ENCODE data around the gene TIMP2. TPM values are rescaled to one million over a fixed set of nuclear protein-coding genes. Genes with fewer than 3 reads are reported as not detected.

TIMP2 gene
- total and polyA plus RNA-seq, 2 of the 13 experiments (the other 11 are each of a cell fraction or from before 2014, with no cell fraction given), result 3.8 to 8.5 TPM

GRCh38 chr17:78970834-78971755 is 45.9 kb upstream of the TIMP2 start (continued):
- TF ChIP-seq HNRNPLL (IDR thresholded peaks at IDR 0.05; ENCODE audit: low read depth, low read length, poor library complexity, severe bottlenecking) (peak; percentile 8), ZNF331 (CRISPR knock-in tag; IDR thresholded peaks at IDR 0.05) (peak; percentile 63; the same call in 1 of the 2 replicates), DNMT1 (CRISPR knock-in tag; IDR thresholded peaks at IDR 0.05) (no peak; the same call in 1 of the 2 replicates), SIN3A (IDR thresholded peaks at IDR 0.05; ENCODE audit: borderline replicate concordance, low read depth, low read length) (no peak), GLI4 (CRISPR knock-in tag; IDR thresholded peaks at IDR 0.05; ENCODE audit: borderline replicate concordance) (no peak), ZNF619 (CRISPR knock-in tag; IDR thresholded peaks at IDR 0.05) (0 out of 2 replicates have a peak, but pooled peaks have one; percentile 76), SMARCC2 (IDR thresholded peaks at IDR 0.05) (no peak), ASH2L (IDR thresholded peaks at IDR 0.05; ENCODE audit: insufficient read length, low read depth, low read length) (no peak), ZNF124 (CRISPR knock-in tag; IDR thresholded peaks at IDR 0.05) (peak; percentile 52; the same call in 1 of the 2 replicates), ZNF709 (CRISPR knock-in tag; IDR thresholded peaks at IDR 0.05) (no peak), ZBTB25 (CRISPR knock-in tag; IDR thresholded peaks at IDR 0.05) (no peak), RFX1 (IDR thresholded peaks at IDR 0.05) (no peak), MED13 (CRISPR knock-in tag; IDR thresholded peaks at IDR 0.05) (no peak), NR3C1 (CRISPR knock-in tag; IDR thresholded peaks at IDR 0.05) (no peak), ZNF549 (CRISPR knock-in tag; IDR thresholded peaks at IDR 0.05) (no peak), MIER3 (CRISPR knock-in tag; IDR thresholded peaks at IDR 0.05; ENCODE audit: borderline replicate concordance) (peak; percentile 30; the same call in 1 of the 2 replicates), SRSF1 (optimal IDR thresholded peaks at IDR 0.05; ENCODE audit: low read depth, low read length) (peak; percentile 41), ZNF644 (CRISPR knock-in tag; IDR thresholded peaks at IDR 0.05; ENCODE audit: low read depth) (no peak), MTF1 (CRISPR knock-in tag; IDR thresholded peaks at IDR 0.05) (no peak), SALL2 (CRISPR knock-in tag; IDR thresholded peaks at IDR 0.05) (no peak), RFXANK (CRISPR knock-in tag; IDR thresholded peaks at IDR 0.05) (no peak), XRCC5 (optimal IDR thresholded peaks at IDR 0.05; ENCODE audit: low read length) (peak; percentile 86), TGIF2 (CRISPR knock-in tag; IDR thresholded peaks at IDR 0.05) (no peak), ZBTB38 (CRISPR knock-in tag; IDR thresholded peaks at IDR 0.05) (peak; percentile 26; the same call in 1 of the 2 replicates), ATF7 (IDR thresholded peaks at IDR 0.05) (no peak), ATF7 (CRISPR knock-in tag; IDR thresholded peaks at IDR 0.05) (no peak)
- TF ChIP-seq, protein P1, sequence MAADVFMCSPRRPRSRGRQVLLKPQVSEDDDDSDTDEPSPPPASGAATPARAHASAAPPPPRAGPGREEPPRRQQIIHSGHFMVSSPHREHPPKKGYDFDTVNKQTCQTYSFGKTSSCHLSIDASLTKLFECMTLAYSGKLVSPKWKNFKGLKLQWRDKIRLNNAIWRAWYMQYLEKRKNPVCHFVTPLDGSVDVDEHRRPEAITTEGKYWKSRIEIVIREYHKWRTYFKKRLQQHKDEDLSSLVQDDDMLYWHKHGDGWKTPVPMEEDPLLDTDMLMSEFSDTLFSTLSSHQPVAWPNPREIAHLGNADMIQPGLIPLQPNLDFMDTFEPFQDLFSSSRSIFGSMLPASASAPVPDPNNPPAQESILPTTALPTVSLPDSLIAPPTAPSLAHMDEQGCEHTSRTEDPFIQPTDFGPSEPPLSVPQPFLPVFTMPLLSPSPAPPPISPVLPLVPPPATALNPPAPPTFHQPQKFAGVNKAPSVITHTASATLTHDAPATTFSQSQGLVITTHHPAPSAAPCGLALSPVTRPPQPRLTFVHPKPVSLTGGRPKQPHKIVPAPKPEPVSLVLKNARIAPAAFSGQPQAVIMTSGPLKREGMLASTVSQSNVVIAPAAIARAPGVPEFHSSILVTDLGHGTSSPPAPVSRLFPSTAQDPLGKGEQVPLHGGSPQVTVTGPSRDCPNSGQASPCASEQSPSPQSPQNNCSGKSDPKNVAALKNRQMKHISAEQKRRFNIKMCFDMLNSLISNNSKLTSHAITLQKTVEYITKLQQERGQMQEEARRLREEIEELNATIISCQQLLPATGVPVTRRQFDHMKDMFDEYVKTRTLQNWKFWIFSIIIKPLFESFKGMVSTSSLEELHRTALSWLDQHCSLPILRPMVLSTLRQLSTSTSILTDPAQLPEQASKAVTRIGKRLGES (CRISPR knock-in tag; IDR thresholded peaks at IDR 0.05; ENCODE audit: borderline replicate concordance), result no peak
- TF ChIP-seq, protein P2, sequence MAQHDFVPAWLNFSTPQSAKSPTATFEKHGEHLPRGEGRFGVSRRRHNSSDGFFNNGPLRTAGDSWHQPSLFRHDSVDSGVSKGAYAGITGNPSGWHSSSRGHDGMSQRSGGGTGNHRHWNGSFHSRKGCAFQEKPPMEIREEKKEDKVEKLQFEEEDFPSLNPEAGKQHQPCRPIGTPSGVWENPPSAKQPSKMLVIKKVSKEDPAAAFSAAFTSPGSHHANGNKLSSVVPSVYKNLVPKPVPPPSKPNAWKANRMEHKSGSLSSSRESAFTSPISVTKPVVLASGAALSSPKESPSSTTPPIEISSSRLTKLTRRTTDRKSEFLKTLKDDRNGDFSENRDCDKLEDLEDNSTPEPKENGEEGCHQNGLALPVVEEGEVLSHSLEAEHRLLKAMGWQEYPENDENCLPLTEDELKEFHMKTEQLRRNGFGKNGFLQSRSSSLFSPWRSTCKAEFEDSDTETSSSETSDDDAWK (CRISPR knock-in tag; IDR thresholded peaks at IDR 0.05), result no peak
